B cell (primary cell): ENCODE results near the gene FUT7.

Experiments
- CTCF ChIP-seq: fragments of 200-600 bp; IDR thresholded peaks from one replicate; pipeline ENCODE4 v1.8.0; 2022; ENCODE audit warnings: antibody characterized with exemption, mild to moderate bottlenecking
- EZH2 ChIP-seq: IDR thresholded peaks from 2 replicates; pipeline ENCODE4 v1.6.1; 2012; ENCODE audit warnings: borderline replicate concordance, low read depth, mild to moderate bottlenecking, moderate library complexity, low read length; ENCODE audit not compliant: insufficient read depth, poor library complexity, severe bottlenecking

GRCh38 chr9:137027369-137028262, 4.3 kb downstream of the FUT7 start, which contains the start of gene ABCA2:
- TF ChIP-seq CTCF, result no peak
- TF ChIP-seq EZH2, result no peak
